HG03457 (cell line): ENCODE measurements around the gene TRAPPC11.

Experiments
- ATAC-seq: cut with Tn5 transposase; IDR thresholded peaks from one replicate; pipeline ENCODE4 v1.9.1; 2021; ENCODE audit warnings: moderate number of reproducible peaks; ENCODE audit not compliant: unreplicated experiment

The TRAPPC11 gene

DNA sequence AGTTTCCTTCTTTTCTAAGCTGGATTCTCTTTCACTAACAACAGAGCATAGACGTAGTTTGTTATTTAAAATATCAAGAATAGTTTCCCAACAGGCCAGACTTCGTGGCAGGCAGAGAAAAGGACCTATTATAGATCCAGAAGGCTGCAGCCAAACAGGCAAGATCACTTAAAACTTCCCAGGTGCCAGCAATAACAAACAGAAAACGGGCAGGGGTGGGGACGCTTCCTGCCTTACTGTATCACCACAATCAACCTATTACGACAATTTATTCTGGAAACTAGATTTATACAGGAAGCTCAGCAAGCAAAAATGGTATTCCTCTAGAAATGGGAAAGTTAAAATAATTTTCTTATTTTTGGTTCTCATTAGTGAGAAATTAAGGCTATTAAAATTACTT lies 22.2 kb upstream of the TRAPPC11 start:
- no peak for ATAC-seq

DNA sequence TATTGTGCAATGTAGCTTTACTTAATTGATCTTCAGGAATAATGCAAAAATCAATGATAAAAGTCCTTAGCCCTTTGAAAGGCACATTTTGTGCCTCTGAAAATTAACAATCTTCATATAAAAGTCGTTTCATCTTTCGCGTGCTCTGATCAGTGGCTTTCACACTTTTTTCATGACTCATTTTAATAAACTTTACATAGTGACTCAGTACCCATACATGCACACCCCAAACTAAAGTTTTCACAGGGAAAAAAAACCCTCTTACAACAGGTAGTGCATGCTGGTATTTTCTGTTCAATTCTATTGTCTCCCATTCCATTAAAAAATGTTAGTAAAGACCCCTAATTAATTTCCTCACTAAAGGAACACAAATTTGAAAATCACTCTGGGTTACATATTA lies 21.6 kb upstream of the TRAPPC11 start:
- no peak for ATAC-seq

DNA sequence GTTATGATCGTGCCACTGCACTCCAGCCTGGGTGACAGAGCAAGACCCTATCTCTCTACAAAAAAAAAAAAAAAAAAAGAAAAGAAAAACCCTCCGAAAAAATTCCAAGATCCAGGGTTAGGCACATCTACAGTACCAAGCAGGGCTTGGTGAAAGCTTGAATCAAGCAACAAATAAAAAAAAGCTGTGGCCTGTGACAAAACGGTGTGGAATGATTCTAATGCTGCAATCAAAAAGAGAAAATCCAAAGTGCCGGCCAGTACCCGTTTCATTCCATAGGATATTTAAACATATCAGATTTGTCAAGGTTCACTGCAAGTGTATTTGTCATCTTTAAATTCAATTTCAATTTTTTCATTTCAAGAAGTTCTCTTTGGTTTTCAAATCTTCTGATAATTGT lies 20.7 kb upstream of the TRAPPC11 start:
- no peak for ATAC-seq

DNA sequence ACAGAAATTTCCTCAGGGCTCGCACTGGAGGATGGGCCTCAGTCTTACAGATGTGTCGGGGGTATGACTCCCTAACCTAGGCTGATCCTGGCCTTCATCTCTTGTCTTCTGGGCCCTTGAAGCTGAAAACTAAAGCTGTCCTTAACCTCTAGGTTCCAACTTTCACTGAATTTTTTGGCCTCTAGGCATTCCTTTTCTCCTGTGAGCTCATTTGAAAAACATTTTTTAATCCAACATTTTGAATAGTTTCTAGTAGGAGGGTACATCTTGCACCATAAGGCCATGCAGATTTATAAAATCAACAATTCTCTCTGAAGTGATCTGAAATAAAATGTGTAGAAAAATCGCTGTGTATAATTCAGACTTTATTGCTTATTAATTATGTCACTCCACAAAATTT lies 19.8 kb upstream of the TRAPPC11 start:
- no peak for ATAC-seq

DNA sequence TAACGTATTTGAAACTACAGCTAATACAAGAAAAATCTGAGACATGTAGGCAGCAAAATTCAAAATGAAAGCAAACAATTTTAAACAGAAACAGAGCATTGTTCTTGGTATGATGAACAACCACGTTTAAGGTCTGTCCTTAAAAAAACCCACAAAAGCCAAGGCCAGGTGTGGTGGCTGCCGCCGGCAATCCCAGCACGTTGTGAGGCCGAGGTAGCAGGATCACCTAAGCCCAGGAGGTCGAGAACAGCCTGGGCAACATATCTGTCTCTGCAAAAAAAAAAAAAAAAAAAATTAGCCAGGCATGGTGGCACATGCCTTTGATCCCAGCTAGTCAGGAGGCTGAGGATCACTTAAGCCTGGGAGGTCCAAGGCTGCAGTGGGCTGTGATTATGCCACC lies 13.8 kb upstream of the TRAPPC11 start:
- no peak for ATAC-seq

DNA sequence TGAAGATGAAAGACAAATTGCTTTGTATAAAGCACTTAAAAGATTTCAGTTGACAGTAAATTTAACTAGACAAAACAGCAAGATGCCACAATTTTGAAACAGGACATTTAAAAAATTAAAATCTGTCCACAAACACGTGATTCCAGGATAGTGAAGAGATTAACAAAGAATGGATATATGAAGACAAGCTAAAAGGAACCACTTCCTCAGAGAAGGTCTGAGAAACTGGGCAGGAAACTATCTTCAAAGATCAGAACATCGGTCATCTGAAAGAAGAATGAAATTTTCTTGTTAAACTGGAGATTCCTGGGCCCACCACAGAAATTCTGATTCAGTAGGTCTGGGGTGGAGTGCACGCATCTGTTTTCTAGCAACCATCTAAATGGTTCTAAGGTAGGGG lies 1.5 kb upstream of the TRAPPC11 start:
- ATAC-seq = no peak

DNA sequence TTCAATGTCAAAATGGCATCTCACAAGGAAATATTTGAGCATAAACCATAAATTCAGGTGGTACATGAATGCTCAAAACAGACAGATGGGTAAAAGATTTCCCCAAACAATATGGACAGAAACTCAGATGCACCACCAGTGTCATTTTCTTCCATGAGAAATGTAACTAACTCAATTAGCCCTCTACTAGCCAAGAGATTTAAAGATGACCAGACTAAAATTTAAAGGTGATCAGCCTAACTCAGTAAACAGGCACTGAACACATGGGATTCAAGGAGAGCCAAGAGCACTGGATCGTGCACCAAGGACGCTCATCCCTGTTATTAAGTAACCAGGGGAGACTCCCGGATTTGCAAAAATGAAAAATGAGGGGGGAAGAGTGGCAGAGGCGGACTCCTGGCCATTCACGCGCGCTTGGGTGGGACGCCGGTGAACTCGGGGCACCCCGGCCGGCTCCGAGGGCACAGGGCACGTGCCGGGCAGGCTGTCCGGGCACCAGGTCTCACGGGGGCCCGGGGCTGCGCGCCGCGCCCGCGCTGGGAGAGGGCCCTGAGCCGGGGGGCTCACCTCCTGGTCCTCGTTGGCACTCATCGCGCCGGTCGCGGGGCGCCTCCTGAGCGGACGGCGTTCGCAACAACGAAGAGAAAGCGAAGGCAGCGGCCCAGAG lies 598 bp upstream of the TRAPPC11 start:
- ATAC-seq = no peak

DNA sequence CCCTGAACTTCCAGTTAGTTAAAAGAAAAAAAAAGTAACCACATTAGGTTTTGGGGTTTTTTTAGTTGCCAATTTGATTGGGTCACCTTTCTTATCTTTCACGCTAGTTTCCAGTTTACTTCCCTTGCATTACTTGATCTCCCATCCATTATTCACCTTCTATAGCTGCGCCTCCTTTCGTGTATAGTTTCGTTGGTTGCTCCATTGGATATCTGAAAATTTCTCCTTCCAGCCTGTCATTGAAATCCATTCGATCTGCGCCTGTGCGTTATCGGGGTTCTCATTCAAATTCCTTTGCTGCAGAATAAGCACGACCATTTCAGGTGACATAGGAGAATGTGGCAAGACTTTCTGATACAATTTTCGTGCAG lies 764 bp downstream of the TRAPPC11 start:
- no peak for ATAC-seq

DNA sequence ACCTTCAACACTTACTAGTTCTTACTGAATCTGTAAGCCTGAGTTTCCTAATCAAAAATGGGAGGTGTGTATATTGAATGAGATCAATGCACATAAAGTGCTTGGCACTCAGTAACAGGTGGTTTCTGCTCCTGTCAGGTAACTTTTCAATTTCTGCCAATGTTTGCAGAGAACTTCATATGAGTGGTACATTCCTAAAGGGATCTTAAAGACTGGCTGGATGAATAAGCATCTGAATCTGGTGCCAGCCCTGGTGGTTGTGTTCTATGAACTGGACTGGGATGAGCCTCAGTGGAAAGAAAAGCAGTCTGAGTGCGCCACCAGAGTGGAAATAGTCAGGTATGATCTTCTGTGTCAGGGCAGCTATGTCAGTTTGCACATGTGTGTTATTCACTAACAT lies 7.0 kb downstream of the TRAPPC11 start:
- ATAC-seq = no peak

DNA sequence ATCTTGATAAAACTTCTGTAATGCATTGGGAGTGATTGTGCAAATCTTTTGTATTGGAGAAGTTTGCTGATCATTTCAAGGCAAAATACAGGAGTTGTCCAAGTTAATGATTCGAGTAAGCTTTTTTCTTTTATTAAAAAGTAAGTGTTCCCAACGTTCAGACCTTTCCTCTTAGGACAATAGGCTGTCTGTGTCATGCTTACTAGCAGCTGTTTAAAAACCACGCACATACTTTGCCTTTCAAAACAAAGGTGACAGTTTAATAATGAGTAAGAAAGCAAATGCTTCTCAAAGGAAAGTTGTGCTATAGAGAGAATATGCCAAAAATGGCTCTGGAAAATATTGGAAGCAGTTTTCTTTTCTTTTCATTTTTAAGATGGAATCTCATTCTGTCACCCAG lies 11.2 kb downstream of the TRAPPC11 start:
- no peak for ATAC-seq

DNA sequence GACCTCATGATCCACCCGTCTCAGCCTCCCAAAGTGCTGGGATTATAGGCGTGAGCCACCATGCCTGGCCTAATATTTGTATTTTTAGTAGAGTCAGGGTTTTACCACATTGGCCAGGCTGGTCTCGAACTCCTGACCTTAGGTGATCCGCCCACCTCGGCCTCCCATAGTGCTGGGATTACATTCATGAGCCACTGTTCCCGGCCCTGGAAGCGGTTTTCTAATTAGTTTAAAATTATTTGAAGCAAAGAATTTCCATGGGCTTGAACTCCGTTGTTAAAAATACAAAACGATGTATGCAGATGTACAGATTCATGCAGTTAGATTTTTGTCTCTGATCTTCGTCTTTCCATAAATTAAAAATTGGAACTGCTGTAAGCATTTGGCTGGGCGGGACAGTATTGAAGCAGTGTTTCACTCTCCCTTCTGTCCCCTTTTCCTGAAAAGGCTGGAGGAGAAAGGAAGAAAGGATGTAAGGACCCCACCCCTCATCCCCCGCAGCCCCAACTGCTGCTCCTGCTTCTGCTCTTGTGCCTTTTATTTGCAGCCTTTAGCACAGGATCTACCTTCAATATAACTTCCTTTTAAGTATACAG lies 12.0 kb downstream of the TRAPPC11 start:
- no peak for ATAC-seq

DNA sequence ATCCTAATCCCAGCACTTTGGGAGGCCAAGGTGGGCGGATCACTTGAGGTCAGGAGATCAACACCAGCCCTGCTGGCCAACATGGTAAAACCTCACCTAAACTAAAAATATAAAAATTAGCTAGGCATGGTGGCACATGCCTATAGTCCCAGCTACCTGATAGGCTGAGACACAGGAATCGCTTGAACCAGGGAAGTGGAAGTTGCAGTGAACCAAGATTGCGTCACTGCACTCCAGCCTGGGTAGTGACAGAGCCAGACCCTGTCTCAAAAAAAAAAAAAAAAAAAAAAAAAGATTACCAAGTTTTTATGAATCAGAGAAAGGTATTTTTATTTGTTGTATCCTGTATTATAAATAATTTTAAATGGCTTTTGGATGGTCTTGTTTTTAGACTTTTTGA lies 15.1 kb downstream of the TRAPPC11 start:
- no peak for ATAC-seq

DNA sequence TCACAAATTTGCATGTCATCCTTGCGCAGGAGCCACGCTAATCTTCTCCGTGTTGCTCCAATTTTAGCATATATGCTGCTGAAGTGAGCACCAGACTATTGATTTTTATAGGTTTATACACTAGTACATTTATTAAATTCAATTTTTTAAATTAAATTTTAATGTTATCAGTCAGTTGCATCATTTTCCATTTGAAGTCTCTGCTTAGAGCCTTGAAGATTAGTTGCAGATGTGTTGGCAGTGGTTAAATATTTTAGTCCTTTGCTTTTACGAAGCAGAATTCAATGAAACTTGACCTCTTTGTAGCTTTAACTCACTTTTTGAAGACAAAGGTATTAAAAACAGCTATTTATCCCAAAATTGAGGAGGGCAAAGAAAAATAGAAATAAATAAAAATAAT lies 16.5 kb downstream of the TRAPPC11 start:
- ATAC-seq = no peak

DNA sequence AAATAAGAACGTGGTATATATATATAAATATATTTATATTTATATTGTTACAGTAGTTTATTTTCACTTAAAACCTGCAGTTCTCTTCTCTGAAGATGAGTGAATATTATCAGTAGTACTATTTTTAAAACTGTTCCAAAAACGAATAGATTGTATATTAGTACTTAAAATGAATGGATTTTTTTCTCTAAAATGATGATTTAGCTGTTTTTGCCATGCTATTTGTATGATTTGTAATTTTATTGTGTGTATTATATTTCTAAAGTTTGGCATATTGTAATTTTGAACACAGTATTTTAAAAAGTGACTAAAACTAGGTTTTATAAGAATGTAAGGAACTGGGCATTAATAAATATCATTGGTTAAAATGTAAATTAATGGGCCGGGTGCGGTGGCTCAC lies 22.0 kb downstream of the TRAPPC11 start:
- ATAC-seq = no peak

DNA sequence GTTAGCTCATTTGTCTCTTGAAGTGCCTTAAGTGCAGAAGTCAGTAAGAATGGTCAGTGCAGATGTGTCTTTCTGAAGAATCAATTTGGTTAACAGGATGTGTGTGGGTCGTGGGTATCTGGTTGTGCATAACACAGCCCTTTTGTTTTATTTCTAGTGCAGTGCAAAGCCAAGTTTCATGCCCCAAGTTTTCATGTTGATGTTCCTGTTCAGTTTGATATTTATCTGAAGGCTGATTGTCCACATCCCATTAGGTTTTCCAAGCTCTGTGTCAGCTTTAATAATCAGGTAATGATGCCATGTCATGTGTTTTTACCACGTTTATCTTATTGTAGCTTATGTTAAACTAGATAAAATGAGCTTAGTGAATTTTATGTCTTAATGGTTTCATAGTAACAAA lies 27.4 kb downstream of the TRAPPC11 start:
- no peak for ATAC-seq

DNA sequence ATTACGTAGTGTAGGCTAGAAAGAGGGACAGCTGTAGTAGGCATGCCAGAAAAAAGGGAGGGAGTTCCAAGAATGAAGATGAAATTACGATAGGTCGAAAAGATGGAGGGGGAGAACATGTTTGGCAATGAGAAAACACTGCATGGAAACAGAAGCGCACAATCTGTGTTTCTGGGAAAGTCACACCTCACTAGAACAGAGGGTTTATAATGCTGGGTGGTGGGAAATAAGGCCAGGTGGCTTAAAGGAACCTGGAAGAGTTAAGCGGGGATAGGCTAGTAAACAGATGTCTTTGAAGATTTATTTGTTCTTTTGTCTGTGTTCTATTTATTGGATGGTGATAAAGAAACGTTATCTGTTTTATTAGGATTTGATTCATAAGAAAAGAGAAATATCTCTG lies 29.1 kb downstream of the TRAPPC11 start:
- ATAC-seq = no peak

DNA sequence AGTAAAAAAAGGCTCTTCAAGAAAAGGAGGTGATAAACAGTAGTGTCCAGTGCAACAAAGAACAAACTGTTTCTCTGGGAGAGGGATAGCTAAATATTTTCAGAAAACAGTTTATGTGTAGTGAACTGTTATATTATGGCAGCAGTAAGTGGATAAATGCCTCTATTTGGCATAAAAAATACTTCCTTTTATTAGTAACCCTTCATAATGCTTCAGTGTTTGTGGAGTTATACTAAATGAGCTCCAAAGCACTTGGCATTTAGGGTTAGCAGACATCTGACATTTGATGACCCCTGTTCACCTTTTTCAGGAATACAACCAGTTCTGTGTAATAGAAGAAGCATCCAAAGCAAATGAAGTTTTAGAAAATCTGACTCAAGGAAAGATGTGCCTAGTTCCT lies 31.9 kb downstream of the TRAPPC11 start:
- no peak for ATAC-seq

DNA sequence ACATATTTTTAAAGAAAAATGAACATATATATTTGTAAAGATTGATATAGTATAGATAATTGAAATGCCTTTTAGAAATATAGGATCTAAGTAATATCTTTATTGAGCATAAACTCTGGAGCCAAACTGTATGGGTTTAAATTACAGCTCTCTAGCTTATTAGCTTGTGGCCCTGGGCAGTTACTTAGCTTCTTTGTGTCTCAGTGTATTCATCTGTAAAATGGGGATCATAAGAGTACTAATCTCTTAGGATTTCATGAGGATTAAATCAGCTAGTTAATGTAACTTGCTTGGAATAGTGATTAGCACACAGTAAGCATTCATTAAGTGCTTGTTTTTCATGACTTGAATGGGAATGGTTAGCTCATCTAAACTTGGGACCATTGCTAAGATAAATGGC lies 32.8 kb downstream of the TRAPPC11 start:
- ATAC-seq = no peak

DNA sequence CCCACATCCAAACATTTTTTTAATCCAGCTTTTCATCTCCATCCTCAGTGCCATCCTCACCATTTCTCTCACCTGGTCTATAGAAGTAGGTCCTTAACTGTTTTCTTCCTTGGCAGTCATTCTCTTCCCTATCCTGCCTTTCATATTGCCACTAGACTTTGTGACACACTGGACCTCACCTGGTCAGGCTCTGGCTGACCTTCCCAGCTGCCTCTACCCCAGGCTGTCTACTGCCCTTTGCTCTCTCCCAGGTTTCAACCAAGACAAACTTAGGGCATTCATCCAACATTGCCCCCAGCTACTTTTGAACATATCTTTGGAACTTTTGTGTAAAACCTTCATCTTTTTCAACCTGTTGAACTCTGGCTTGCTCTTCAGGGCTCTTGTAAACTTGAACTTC lies 39.8 kb downstream of the TRAPPC11 start:
- ATAC-seq = no peak

DNA sequence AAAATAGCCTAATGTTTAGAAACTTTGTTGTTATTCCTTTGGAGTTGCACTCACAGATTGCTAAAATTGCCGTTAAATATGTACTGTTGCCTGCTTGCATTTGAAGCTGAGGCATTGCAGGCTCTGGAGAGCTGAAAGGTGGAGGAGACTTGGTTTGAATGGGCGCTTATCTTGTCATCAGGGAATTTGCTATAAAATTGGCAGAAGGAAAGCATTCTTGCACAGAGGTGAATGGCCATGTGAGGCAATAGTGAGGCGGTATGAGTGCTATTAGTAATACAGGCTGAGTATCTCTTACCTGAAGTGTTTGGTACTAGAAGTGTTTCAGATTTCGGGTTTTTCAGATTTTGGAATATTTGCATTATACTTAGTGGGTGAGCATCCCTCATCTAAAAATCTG lies 41.3 kb downstream of the TRAPPC11 start:
- no peak for ATAC-seq

DNA sequence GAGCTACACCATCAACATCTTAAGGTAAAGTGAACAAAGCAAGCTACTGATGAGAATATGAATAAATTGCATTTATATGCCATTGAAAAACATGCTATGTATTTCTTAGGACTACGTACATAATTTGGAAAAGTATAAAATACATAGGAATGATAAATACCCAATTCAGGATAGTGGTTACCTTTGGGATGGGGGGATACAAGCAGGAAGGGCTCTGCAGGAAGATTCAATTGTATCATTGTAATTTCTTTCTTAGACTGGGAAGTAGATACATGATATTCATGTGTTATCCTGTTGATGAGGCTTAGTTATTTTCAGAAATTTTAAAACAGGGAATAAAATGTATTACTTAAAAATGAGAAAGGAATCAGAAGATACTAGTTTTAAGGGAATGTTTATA lies 43.4 kb downstream of the TRAPPC11 start:
- no peak for ATAC-seq

DNA sequence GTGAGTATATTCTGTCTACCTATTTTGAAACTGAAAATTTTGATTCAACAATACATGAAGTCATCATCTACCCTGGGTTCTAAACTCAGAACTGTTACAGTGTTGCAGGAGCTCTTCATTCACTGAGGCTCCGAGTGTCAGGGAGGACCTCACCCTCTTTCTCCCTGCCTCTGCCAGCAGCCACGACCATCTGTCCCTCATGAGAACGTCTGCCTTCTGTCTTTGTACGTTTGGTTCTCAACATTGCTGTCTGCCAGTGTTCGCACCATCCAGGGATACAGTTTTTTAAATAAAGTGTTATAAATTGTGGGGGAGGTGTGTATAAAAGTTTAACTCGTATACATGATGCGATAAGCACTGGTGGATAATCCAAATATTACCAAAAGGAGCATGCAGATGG lies 55.5 kb downstream of the TRAPPC11 start:
- ATAC-seq = no peak

DNA sequence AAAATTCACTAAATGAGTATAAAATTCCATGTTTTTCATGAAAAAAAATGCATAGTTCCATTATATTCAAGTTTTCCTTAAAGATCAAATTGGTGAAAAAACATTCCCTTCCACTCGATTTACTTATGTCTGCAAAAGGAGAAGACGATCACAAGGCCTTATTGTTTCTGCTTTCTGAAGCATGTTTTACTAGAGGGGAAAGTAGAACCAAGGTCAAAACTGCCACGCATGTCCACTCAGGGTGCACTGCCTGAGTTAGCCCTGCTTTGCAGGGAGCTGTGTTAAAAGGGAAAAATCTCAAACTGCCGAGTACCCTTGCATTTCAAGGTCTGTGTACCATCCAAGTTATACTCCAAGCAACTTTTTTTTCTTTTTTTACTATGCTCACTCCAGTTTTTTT lies 57.2 kb downstream of the TRAPPC11 start:
- no peak for ATAC-seq
